Stimulated activated CD4-positive, alpha-beta T cell treated with anti-CD3 and anti-CD28 coated beads, Interleukin-2, amount 100 ng/mL, for 4 hours (primary cell): ENCODE results near the gene FZD7.

Experiments used
- DNase-seq: peaks from one replicate; pipeline ENCODE4 v3.0.0-alpha.2; 2020; ENCODE audit warnings: low read depth

Gene FZD7

GRCh38 chr2:202033317-202034248, at the start of gene FZD7:
TSS of gene FZD7 (plus strand) at chr2:202033855. CDS start at chr2:202034648, 793 bp downstream.
- DNase-seq: peak; percentile 76

- DNase-seq: no peak
These were observed 49.3 kb upstream of the FZD7 start for GRCh38 chr2:201984333-201984732.

DNA sequence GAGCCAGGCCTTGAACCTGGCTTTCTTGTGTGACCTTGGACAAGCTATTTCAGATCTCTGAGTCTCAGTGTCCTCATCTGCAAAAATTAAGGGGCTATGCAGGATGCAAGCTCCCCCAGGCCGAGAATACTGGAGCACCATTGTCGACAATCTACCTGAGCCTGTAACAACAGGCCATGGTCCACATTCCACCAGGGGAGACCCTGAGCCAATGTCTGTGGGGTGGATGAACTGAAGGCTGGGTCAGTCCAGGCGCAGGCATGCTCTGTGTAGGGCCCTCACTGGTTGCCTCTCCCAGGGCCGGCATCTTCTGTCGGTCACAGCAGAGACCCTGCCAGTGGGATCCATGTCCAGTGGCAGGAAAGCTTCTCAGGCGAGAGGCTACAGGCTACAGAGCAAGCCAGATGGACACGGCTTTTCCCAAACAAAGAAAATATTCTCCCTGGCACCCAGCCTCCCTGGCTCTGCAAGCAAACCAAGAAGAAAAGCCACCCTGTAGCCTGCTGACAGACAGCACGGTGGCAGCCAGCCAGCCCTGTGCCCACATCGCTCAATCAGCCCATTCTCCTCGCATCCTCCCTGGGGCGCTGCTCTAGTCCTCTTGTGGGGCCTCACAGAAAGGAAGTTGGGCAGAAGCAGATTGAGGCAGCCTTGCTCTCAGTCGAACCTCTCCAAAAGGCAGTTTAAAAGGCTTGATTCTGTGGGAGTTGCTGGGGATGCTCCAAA, 48.7 kb upstream of the FZD7 start:
- no peak for DNase-seq

GRCh38 chr2:201985728-201986462, 47.8 kb upstream of the FZD7 start:
- DNase-seq: no peak

DNA sequence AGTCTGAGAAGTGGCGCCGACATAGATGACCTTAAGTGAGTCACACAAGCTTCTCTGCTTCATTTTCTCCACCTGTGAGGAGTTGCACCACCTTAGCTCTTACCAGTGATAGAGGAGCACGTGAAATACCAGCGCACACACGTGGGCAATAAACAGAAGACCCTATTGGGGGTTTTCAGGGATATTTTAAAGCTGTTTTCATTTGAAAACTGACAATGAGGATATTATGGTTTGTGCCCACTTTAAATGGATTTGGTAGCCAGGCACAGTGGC, 47.3 kb upstream of the FZD7 start:
- no peak for DNase-seq

- DNase-seq: no peak
These were observed 46.2 kb upstream of the FZD7 start for GRCh38 chr2:201987426-201987825.

DNA sequence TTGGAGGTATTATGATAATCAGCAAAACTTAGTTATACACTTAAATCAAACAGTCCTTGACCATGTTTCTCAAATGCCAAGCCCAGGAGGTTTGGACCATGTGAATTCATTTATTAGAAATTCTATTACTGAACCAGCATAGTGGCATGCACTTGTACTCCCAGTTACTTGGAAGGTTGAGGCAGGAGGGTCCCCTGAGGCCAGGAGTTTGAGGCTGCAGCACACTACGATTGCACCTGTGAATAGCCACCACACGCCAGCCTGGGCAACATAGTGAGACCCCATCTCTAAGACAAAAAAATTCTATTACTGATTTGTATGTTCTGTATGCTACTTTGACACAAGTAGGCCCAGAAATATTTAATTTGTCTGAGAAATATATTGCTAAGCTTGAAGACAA, 43.6 kb upstream of the FZD7 start:
- DNase-seq: no peak

DNA sequence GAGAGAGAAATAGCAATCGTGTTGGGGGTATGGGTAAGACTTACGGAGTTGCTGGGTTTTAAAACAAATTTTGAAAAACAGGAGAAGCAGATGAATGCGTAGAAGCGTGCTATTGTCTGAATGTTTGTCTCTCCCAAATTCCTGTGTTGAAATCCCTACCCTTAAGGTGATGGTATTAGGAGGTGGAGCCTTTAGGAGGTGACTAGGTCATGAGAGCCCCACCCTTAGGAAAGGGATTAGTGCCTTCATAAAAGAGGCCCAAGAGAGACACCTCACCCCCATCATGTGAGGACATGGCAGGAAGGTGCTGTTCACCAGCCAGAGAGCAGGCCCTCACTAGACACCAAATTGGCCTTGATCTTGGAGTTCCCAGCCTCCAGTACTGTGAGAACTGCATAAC, 40.7 kb upstream of the FZD7 start:
- no peak for DNase-seq

GRCh38 chr2:201994973-201995638, 38.5 kb upstream of the FZD7 start:
- DNase-seq: no peak

GRCh38 chr2:201996006-201996405, 37.6 kb upstream of the FZD7 start:
- DNase-seq: no peak

- no peak for DNase-seq
These were observed 36.9 kb upstream of the FZD7 start for GRCh38 chr2:201996679-201997314.

GRCh38 chr2:201999279-201999678, 34.4 kb upstream of the FZD7 start:
- no peak for DNase-seq

DNA sequence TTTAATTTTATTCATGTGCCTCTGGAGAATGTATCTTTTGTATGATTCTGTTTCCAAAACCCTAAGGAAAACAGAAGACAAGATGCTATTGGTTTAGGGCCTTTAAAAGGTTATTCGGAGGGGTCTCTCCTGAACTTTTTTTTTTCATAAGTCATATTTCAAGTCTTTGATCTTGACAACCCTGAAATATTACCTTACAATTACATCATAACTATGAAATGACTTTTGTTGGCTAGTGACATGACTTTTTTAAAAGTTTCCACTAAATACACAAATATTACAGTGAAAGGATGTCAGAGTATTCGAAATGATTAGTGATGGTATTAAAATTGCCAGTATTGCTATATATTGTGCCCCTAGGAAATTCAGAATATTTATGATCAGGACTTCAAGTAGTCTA, 31.8 kb upstream of the FZD7 start:
- no peak for DNase-seq

GRCh38 chr2:202002381-202002780, 31.3 kb upstream of the FZD7 start:
- DNase-seq: no peak

DNA sequence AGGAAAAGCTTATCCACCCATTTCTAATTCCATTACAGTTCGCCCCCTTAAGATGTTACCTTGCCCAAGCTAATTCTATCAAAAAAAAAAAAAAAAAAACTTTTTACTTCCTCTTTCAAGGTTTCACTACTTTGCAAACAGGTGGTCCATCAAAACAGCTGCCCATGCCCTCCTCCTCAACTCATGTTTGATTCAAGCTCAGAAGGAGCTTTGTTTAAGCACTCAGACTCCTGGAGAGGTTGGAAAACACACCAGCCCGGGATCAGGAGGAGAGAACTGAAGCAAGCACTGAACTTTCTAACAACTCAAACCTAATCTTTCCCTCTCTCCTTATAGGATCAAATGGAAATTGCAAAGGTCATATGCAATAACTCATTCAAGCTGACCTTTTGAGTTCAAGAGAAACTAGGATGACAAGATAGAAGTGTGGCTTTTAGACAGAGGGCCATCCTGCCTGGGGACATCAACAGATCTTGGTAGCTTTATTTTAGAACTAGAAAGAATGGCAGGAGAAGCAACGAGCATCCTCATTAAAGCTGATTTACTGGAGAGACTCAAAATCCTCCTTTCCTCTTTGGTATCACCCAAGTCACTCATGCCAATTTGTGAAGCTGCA, 28.3 kb upstream of the FZD7 start:
- DNase-seq: no peak

DNA sequence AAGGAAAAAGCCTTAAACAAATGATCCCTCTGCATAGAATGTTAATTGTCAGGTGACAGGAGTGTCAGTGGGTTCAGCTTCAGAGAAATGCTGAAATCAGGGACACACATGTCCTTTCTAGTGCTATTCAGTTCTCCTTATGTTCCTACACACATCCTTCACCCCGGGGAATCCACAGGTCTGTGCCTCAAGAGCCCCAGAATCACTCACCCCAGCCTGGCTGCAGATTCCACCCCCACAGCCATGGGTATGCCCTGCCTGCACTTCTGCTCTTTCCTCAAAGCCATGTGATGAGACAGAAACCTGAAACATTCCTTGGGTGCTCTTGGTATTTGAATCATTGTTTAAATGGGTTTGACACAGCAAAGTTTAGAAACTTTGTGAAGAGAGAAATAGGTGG, 27.4 kb upstream of the FZD7 start:
- DNase-seq: no peak

- no peak for DNase-seq
These were observed 26.4 kb upstream of the FZD7 start for GRCh38 chr2:202007015-202007982.

- DNase-seq: no peak
These were observed 25.7 kb upstream of the FZD7 start for GRCh38 chr2:202007983-202008354.

DNA sequence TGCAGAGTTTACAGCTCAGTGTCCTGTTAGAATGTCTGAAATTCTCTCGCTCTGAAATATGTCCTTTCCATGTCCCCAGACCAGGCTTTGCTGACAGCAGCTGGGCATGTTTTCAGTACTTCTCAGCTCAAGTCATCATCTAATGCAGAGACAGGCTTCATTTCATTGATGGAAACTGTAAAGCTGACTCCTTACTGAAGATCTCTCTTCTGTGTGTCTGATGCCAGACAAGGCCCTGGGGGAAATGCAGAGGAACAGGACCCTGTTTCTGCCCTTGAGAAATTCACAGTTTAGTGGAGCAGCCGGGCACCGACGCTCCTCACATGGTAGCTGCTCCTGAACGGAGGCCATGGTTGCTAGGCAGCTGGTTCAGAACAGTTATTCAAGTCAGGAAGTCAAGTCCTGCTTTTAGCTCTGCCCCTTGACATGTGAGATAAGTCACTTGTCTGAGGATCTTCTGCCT, 24.6 kb upstream of the FZD7 start:
- no peak for DNase-seq

DNA sequence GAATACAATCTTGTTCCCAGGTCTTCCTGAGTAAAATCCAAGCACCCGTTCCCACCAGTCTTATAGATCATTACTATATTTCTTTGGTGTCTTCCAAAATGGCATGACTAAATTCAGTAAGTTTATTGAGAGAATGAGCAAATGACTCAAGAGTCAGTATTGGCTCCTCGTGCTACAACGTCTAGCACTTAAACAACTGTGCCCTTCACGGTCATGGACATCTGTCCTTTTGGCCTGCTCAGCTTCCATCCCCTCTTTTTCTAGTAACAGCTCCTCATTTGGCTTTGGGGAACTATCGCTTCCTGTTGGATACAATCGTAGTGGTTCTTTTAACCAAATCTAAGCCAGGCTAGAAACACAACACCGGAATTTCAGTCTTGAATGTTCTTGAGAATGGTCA, 24.1 kb upstream of the FZD7 start:
- DNase-seq: no peak
